Measurements from ENCODE around the gene CD7.

- no peak for TF ChIP-seq POLR2A (IDR thresholded peaks at IDR 0.05; ENCODE audit: low read depth, low read length)
- TF ChIP-seq CTCF (IDR thresholded peaks at IDR 0.05; ENCODE audit: extremely low read depth in 1 of 2, insufficient read depth in 1 of 2, low read depth in 1 of 2, low read length in 2 of 2) = no peak
- TF ChIP-seq EZH2 (IDR thresholded peaks at IDR 0.05; ENCODE audit: borderline replicate concordance, low read depth, low read length, severe bottlenecking) = no peak
- TF ChIP-seq FOS (IDR thresholded peaks at IDR 0.05; ENCODE audit: borderline replicate concordance, insufficient read depth, low read length) = no peak
- no peak for TF ChIP-seq MAX (IDR thresholded peaks at IDR 0.05; ENCODE audit: insufficient read depth, insufficient read length)
- no peak for TF ChIP-seq POLR2AphosphoS5 (IDR thresholded peaks at IDR 0.05; ENCODE audit: insufficient read depth, low read depth, low read length)
- TF ChIP-seq JUN (IDR thresholded peaks at IDR 0.05; ENCODE audit: borderline replicate concordance, insufficient read depth, insufficient read length, low read depth) = no peak
Observed at GRCh38 chr17:82319619-82320062, 2.2 kb upstream of the CD7 start.

Data from endothelial cell of umbilical vein (primary cell).